GM11168 (cell line): ENCODE results near the gene SYT8.

Experiments used
- in situ Hi-C: fragments of 300-500 bp; cut with MboI; formaldehyde crosslinking; loops from one replicate; pipeline ENCODE4 v1.12.0; 2022; ENCODE audit warnings: low sequenced_read_pairs; ENCODE audit not compliant: unreplicated experiment

Gene SYT8

GRCh38 chr11:1830322-1831223 lies 4.2 kb upstream of the SYT8 start:
- in situ Hi-C loops, result no loop called here

- in situ Hi-C loops, result no loop called here
Measured at GRCh38 chr11:1831338-1832210, 3.2 kb upstream of the SYT8 start.

- in situ Hi-C loops, result no loop called here
Measured at GRCh38 chr11:1832211-1832919, 2.4 kb upstream of the SYT8 start.

DNA sequence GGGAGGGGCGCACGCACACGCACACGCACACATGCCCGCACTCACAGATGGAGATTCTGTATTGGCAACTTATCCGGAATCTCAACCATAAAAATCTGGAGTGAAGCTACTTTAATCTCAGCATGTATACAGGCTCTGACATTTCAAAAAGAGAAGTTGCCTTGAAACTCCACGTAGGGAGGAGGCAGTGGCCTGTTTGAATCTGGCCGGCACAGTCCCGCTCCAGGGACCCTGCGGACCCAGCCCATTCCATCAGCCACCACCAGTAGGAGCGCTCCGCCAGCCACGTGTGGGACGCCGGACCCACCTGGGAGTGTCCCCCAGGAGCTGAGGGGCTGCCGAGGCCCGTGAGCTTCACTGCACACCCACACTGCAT lies 1.9 kb upstream of the SYT8 start:
- in situ Hi-C loops, result no loop called here

DNA sequence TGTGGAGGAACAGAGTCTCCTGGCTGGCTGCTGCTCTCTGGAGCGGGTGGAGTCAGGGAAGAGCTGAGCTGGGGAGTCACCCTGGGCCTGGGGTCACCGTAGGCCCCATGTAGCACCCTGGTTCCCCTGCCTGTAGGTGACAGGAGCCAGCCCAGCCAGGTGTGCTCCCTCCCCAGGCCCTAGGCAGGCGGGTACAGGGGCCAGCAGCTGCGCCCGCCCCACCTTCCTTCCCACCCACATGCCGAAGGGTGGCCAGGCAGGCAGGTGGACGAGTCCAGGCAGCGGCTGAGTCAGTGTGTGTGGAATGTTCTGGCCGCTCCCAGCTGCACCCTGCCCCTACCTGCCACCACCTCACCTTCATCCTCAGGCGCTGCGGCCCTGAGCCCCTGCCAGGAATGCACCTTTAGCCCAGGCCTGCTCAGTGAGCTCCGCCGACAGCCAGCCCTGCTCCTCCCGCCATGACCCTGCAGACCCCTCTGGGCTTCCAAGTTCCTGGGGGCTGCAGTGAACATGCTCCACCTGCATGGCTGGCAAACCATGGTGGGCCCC lies 654 bp upstream of the SYT8 start:
- in situ Hi-C loops, result no loop called here

DNA sequence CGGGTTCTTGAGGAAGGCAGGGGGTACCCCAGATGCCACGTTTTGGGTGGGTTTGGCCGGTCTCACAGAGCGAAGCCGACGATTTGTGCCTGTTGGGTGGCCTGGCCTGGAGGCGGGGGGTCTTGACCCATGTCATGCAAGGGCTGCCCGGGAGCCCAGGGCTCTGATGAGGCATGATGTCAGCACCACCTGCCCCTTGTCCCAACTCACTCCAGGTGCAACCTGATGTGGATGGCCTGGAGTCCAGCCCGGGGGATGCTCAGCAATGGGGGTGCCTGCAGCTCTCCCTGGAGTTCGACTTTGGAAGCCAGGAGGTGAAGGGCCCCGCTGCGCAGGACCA lies 851 bp downstream of the SYT8 start:
- in situ Hi-C loops, result no loop called here

- in situ Hi-C loops, result no loop called here
Measured at GRCh38 chr11:1836011-1836945, 1.5 kb downstream of the SYT8 start.

DNA sequence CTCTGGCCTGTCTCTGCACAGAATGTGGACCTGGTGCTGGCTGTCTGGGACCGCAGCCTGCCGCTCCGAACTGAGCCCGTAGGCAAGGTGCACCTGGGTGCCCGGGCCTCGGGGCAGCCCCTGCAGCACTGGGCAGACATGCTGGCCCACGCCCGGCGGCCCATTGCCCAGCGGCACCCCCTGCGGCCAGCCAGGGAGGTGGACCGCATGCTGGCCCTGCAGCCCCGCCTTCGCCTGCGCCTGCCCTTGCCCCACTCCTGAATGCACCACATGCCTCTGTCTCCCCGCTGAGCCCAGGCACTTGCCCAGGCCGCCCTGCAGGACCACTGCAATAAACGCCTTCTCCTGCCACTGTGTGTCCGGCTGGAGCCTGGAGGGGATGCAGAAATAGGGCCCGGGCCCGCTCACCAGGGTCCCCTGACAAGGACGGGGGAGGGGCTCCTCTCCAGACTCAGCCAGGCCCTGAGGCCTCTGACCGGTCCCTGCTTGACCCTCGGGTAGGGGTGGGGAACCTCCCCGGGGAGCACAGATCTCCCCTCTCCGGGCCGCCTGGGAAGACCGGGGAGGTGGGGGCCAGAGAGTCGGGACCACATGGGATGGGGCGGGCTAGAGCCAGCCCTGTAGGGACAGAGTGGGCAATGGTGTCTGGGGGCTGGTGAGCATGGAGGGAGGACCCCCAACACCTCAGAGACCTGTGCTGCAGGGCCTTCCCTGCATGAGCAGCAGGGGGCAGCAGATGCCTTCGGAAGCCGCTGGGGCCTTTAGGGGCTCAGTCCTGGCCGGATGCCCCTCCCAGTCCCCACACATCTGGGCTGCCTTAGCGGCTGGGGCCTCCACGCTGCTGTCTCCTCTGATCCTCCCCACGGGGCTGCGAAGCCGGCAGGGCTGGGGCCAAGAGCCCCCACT lies 2.6 kb downstream of the SYT8 start:
- in situ Hi-C loops, result no loop called here

- in situ Hi-C loops, result no loop called here
Measured at GRCh38 chr11:1838077-1838425, 3.3 kb downstream of the SYT8 start.

DNA sequence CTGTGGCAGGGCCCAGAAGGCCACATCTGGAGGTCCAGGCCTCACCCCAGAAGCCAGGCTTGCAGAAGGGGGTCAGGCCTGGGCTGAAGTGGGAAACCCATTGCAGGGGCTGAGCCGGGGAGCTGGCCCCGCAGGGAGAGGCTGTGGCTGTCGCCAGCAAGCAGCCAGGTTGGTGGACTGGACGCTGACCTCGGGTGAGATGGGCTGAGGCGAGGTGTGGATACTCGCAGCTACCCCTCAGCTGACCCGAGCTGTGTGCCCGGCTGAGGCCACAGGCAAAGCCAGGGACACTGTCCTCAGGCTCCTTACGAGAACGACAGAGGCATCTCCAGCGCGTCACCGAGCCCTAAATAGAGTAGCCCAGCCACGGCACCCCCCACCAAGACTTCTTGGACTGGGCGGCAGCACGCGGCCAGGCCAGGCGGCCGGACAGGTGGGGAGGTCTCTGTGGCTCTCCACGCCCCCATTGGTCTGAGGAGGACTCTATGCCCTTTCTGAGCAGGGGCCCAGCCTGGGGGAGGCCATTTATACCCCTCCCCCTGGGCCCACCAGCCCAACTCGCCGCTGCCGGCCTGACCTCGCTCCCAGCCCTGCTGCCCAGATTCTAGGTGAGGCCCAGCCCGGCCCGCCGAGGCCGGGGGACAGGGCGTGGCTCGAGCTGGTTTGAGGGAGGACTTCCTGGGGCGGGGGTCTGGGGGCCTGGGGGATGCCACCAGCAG lies 3.8 kb downstream of the SYT8 start, which contains the start of gene TNNI2:
Gene TNNI2 (plus strand): TSS at position 556 of the 719 bp plus-strand sequence. CDS start 716 bp downstream, outside the sequence.
- in situ Hi-C loops, result no loop called here

GRCh38 chr11:1839204-1839923 lies 4.6 kb downstream of the SYT8 start:
- in situ Hi-C loops, result no loop called here

DNA sequence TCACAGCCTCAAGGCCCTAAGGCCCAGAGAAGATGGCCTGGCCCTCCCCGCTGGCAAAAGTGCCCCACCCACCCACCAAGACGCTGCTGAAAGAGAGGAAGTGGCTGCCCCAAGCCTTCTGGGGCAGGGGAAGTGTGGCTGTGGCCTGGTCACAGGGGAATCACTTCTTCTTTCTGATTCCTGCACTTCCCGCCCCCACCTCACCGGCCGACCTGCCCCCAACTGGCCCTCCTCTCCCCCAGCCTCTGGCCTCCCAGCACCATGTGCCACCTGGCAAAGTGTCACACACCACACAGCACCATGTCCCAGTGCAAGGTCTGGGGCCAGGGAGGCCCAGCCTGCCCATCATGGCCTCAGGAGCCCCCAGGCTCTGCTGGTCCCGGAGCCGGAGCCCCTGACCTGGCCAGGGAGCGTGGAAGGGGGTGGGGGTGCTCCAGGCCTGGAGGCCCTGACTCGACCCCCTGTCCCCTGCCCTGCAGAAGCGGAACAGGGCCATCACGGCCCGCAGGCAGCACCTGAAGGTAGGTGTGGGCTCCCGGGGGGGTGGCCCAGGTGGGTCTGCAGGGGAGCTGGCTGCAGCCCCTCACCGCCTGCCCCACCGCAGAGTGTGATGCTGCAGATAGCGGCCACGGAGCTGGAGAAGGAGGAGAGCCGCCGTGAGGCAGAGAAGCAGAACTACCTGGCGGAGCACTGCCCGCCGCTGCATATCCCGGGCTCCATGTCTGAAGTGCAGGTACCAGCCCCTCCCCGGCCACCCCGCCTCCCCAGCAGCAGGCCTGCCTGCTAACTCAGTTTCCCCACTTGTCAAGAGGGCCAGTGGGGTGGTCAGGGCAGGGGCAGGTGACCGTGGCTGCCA lies 5.4 kb downstream of the SYT8 start:
- in situ Hi-C loops, result no loop called here

- in situ Hi-C loops, result no loop called here
Measured at GRCh38 chr11:1840780-1841480, 6.1 kb downstream of the SYT8 start.

DNA sequence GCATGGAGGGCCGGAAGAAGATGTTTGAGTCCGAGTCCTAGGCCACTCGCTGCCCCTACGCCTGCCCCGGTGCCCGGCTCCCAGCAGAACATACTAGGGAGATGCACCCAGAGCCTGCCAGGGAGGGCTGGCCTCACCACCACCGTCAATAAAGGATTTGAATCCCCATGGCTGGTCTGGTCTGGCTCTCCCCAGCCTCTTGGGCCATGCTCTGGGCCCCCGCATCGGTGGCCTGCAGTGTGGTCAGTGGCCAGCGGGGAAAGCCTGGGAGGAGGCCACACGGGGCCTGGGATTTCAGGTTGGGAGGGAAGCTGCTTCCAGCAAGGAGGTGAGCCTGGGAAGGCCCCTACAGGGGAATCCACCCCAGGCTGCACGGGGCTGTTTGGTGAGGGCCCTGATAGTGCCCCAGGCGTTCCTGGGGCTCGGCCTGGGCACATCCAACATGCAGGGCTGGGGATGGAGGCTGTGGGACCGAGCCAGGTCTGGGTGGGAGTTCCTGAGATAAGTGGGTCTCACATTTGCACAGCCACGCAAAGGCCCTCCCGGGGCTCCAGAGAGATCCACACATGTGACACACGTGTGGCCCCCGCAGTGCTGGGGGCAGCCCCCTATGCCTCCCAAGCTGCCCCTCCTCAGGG lies 6.8 kb downstream of the SYT8 start:
- in situ Hi-C loops, result no loop called here
